ENCODE measurements around the gene FARS2. TPM values are rescaled to one million over a fixed set of nuclear protein-coding genes. Genes with fewer than 3 reads are reported as not detected.
"Not testable (repeated sequence)": the region's sequence is repeated elsewhere in the genome, so short reads cannot be mapped to it uniquely, and the experiment has no call there.

Gene FARS2
- total RNA-seq, 1 donor from 2014 or later, result 11.6 TPM

GRCh38 chr6:5559651-5560050, 298.3 kb downstream of the FARS2 start:
- no peak for DNase-seq (ENCODE audit: extremely low read depth, low read depth, low spot score)

- DNase-seq (ENCODE audit: extremely low read depth, low read depth, low spot score), result no peak
Observed at GRCh38 chr6:5562277-5562676, 301.0 kb downstream of the FARS2 start.

- no peak for DNase-seq (ENCODE audit: extremely low read depth, low read depth, low spot score)
Observed at GRCh38 chr6:5563086-5563485, 301.8 kb downstream of the FARS2 start.

- not testable (repeated sequence) for DNase-seq (ENCODE audit: extremely low read depth, low read depth, low spot score)
Observed at GRCh38 chr6:5564746-5565145, 303.4 kb downstream of the FARS2 start.

GRCh38 chr6:5565971-5566370, 304.7 kb downstream of the FARS2 start:
- DNase-seq (ENCODE audit: extremely low read depth, low read depth, low spot score), result no peak

- no peak for DNase-seq (ENCODE audit: extremely low read depth, low read depth, low spot score)
Observed at GRCh38 chr6:5566718-5567117, 305.4 kb downstream of the FARS2 start.

GRCh38 chr6:5567352-5567751, 306.0 kb downstream of the FARS2 start:
- DNase-seq (ENCODE audit: extremely low read depth, low read depth, low spot score), result no peak

- DNase-seq (ENCODE audit: extremely low read depth, low read depth, low spot score), result no peak
Observed at GRCh38 chr6:5567890-5568289, 306.6 kb downstream of the FARS2 start.

- DNase-seq (ENCODE audit: extremely low read depth, low read depth, low spot score), result no peak
Observed at GRCh38 chr6:5569491-5569890, 308.2 kb downstream of the FARS2 start.

GRCh38 chr6:5570641-5571040, 309.3 kb downstream of the FARS2 start:
- no peak for DNase-seq (ENCODE audit: extremely low read depth, low read depth, low spot score)

- no peak for DNase-seq (ENCODE audit: extremely low read depth, low read depth, low spot score)
Observed at GRCh38 chr6:5580736-5581581, 319.6 kb downstream of the FARS2 start.

GRCh38 chr6:5582762-5583161, 321.4 kb downstream of the FARS2 start:
- DNase-seq (ENCODE audit: extremely low read depth, low read depth, low spot score), result no peak

- DNase-seq (ENCODE audit: extremely low read depth, low read depth, low spot score), result no peak
Observed at GRCh38 chr6:5583528-5583927, 322.2 kb downstream of the FARS2 start.

- no peak for DNase-seq (ENCODE audit: extremely low read depth, low read depth, low spot score)
Observed at GRCh38 chr6:5584078-5584482, 322.8 kb downstream of the FARS2 start.

GRCh38 chr6:5587648-5588047, 326.3 kb downstream of the FARS2 start:
- no peak for DNase-seq (ENCODE audit: extremely low read depth, low read depth, low spot score)

GRCh38 chr6:5589422-5590141, 328.3 kb downstream of the FARS2 start:
- DNase-seq (ENCODE audit: extremely low read depth, low read depth, low spot score), result no peak

GRCh38 chr6:5590187-5590586, 328.9 kb downstream of the FARS2 start:
- no peak for DNase-seq (ENCODE audit: extremely low read depth, low read depth, low spot score)

GRCh38 chr6:5592886-5593519, 331.7 kb downstream of the FARS2 start:
- no peak for DNase-seq (ENCODE audit: extremely low read depth, low read depth, low spot score)

- no peak for DNase-seq (ENCODE audit: extremely low read depth, low read depth, low spot score)
Observed at GRCh38 chr6:5595184-5595583, 333.9 kb downstream of the FARS2 start.

GRCh38 chr6:5597413-5597812, 336.1 kb downstream of the FARS2 start:
- DNase-seq (ENCODE audit: extremely low read depth, low read depth, low spot score), result no peak

GRCh38 chr6:5598123-5598522, 336.8 kb downstream of the FARS2 start:
- no peak for DNase-seq (ENCODE audit: extremely low read depth, low read depth, low spot score)

- DNase-seq (ENCODE audit: extremely low read depth, low read depth, low spot score), result no peak
Observed at GRCh38 chr6:5599127-5599526, 337.8 kb downstream of the FARS2 start.
